ENCODE results near the gene PINLYP.
A peak's percentile ranks its signal among the peaks of the same experiment; 100 is the strongest.
"Not testable (repeated sequence)": the region's sequence is repeated elsewhere in the genome, so short reads cannot be mapped to it uniquely, and the experiment has no call there.

Gene PINLYP

GRCh38 chr19:43600326-43600725 is 24.7 kb downstream of the PINLYP start:
- DNase-seq (ENCODE audit: low read depth in 2 of 2, low spot score in 1 of 2), result not testable (repeated sequence)

GRCh38 chr19:43605875-43606568 is 30.4 kb downstream of the PINLYP start:
- DNase-seq (ENCODE audit: low read depth in 2 of 2, low spot score in 1 of 2), result no peak

- DNase-seq (ENCODE audit: low read depth in 2 of 2, low spot score in 1 of 2), result no peak
Observed at GRCh38 chr19:43606569-43607229, 31.1 kb downstream of the PINLYP start.

- DNase-seq (ENCODE audit: low read depth in 2 of 2, low spot score in 1 of 2), result no peak
Observed at GRCh38 chr19:43607238-43608205, 31.9 kb downstream of the PINLYP start.

GRCh38 chr19:43609872-43610271 is 34.3 kb downstream of the PINLYP start:
- no peak for DNase-seq (ENCODE audit: low read depth in 2 of 2, low spot score in 1 of 2)

- no peak for DNase-seq (ENCODE audit: low read depth in 2 of 2, low spot score in 1 of 2)
Observed at GRCh38 chr19:43610493-43610892, 34.9 kb downstream of the PINLYP start.

GRCh38 chr19:43611788-43612187 is 36.2 kb downstream of the PINLYP start, which contains the start of gene SRRM5:
Gene SRRM5, plus strand, starts transcription at chr19:43612088. Its CDS starts 34 bp downstream, at chr19:43612122.
- DNase-seq (ENCODE audit: low read depth in 2 of 2, low spot score in 1 of 2), result no peak

- no peak for DNase-seq (ENCODE audit: low read depth in 2 of 2, low spot score in 1 of 2)
Observed at GRCh38 chr19:43612374-43612773, 36.8 kb downstream of the PINLYP start.

GRCh38 chr19:43616306-43616705 is 40.7 kb downstream of the PINLYP start:
- DNase-seq (ENCODE audit: low read depth in 2 of 2, low spot score in 1 of 2), result no peak

GRCh38 chr19:43616954-43617353 is 41.4 kb downstream of the PINLYP start:
- no peak for DNase-seq (ENCODE audit: low read depth in 2 of 2, low spot score in 1 of 2)

GRCh38 chr19:43618921-43619261 is 43.3 kb downstream of the PINLYP start:
- no peak for DNase-seq (ENCODE audit: low read depth in 2 of 2, low spot score in 1 of 2)

GRCh38 chr19:43619262-43620060 is 43.9 kb downstream of the PINLYP start, which contains the start of gene ZNF428:
Gene ZNF428, minus strand, starts transcription at chr19:43619629. Its CDS starts 5,325 bp downstream, at chr19:43614304.
- DNase-seq (ENCODE audit: low read depth in 2 of 2, low spot score in 1 of 2), result peak; percentile 60 to 77

GRCh38 chr19:43620061-43621001 is 44.7 kb downstream of the PINLYP start:
- peak in 1 of 2 donors; percentile 76 for DNase-seq (ENCODE audit: low read depth in 2 of 2, low spot score in 1 of 2)

GRCh38 chr19:43622070-43622469 is 46.5 kb downstream of the PINLYP start:
- no peak for DNase-seq (ENCODE audit: low read depth in 2 of 2, low spot score in 1 of 2)

GRCh38 chr19:43622956-43623355 is 47.4 kb downstream of the PINLYP start:
- no peak for DNase-seq (ENCODE audit: low read depth in 2 of 2, low spot score in 1 of 2)

- no peak for DNase-seq (ENCODE audit: low read depth in 2 of 2, low spot score in 1 of 2)
Observed at GRCh38 chr19:43623889-43624670, 48.5 kb downstream of the PINLYP start.

- DNase-seq (ENCODE audit: low read depth in 2 of 2, low spot score in 1 of 2), result peak; percentile 64 to 67
Observed at GRCh38 chr19:43624933-43625332, 49.3 kb downstream of the PINLYP start.

GRCh38 chr19:43625918-43626579 is 50.4 kb downstream of the PINLYP start:
- no peak for DNase-seq (ENCODE audit: low read depth in 2 of 2, low spot score in 1 of 2)
